A549 (cell line): ENCODE data around the gene KIRREL1. TPM values are rescaled to one million over a fixed set of nuclear protein-coding genes. Genes with fewer than 3 reads are reported as not detected.

ENCODE experiments used
- ATAC-seq, 2 experiments: fragments of 200-7000 bp in 1 of 2; fragments of >200 bp in 1 of 2; cut with Nextera tagmentation in 1 of 2; cut with Tn5 transposase in 1 of 2; 3 replicates each; pipeline versions ENCODE4 v1.8.0 to v1.9.1; 2018 to 2020; ENCODE audit warnings: mild to moderate bottlenecking in 1 of 2, moderate library complexity in 1 of 2
- CTCF ChIA-PET: fragments of 300-600 bp; sonication (Branson Sonifier 250); formaldehyde crosslinking; extraction: SDS; loops from one replicate; lab custom pipeline; 2021; ENCODE audit warnings: antibody characterized with exemption, inconsistent platforms; lab: Yijun Ruan, JAX
- POLR2A ChIA-PET: fragments of 350-600 bp; formaldehyde crosslinking; extraction: SDS; loops from one replicate; lab custom pipeline; 2021; ENCODE audit warnings: antibody characterized with exemption, inconsistent platforms; lab: Yijun Ruan, JAX
- DNase-seq, 2 experiments: peaks; one replicate each; pipeline versions ENCODE4 v3.0.0 to v3.0.0-alpha.2; 2011 to 2016; ENCODE audit warnings: low read depth in 1 of 2, low spot score in 1 of 2
- FAIRE-seq: peaks from 2 replicates; lab custom pipeline; 2011; peaks lifted over from hg19 to GRCh38; lab: Jason Lieb, UNC
- H3K27ac ChIP-seq, 2 experiments: fragments of >200 bp; sonication (Bioruptor Twin); formaldehyde crosslinking; 3 replicates each; pipeline ENCODE4 v1.5.1; 2016 to 2017
- H3K4me1 ChIP-seq: fragments of >200 bp; sonication (Bioruptor Twin); formaldehyde crosslinking; 3 replicates; pipeline ENCODE4 v1.6.1; 2016
- H3K4me2 ChIP-seq: fragments of >200 bp; sonication (Bioruptor Twin); formaldehyde crosslinking; 3 replicates; pipeline ENCODE4 v1.6.1; 2016
- H3K4me3 ChIP-seq: fragments of >200 bp; sonication (Bioruptor Twin); formaldehyde crosslinking; 3 replicates; pipeline ENCODE4 v1.5.1; 2016
- H3K9me3 ChIP-seq: fragments of >200 bp; sonication (Bioruptor Twin); formaldehyde crosslinking; 3 replicates; pipeline ENCODE4 v1.6.1; 2016
- CBX8 ChIP-seq: fragments of 200-600 bp; sonication (generic); IDR thresholded peaks from 2 replicates; pipeline ENCODE4 v1.6.1; 2016
- CHD2 ChIP-seq: fragments of 150-350 bp; IDR thresholded peaks from 2 replicates; pipeline ENCODE4 v1.6.1; 2014; ENCODE audit warnings: low read length; ENCODE audit not compliant: partially characterized antibody
- CHD4 ChIP-seq: fragments of 200-600 bp; sonication (generic); IDR thresholded peaks from 2 replicates; pipeline ENCODE4 v1.6.1; 2016; ENCODE audit warnings: antibody characterized with exemption, mild to moderate bottlenecking, borderline replicate concordance
- EHF ChIP-seq: fragments of 250-450 bp; sonication (Bioruptor Pico); IDR thresholded peaks from 2 replicates; pipeline ENCODE4 v1.5.0; 2020; ENCODE audit warnings: mild to moderate bottlenecking
- EHMT2 ChIP-seq: fragments of 200-600 bp; sonication (generic); IDR thresholded peaks from 2 replicates; pipeline ENCODE4 v1.6.1; 2016; ENCODE audit warnings: antibody characterized with exemption, low read depth, mild to moderate bottlenecking, moderate library complexity
- EP300 ChIP-seq, 2 experiments: fragments of >200 bp; sonication (Bioruptor Twin); formaldehyde crosslinking; IDR thresholded peaks; 2 replicates in 1 of 2; 3 replicates in 1 of 2; pipeline ENCODE4 v1.6.1; 2016 to 2017
- ESRRA ChIP-seq: fragments of 150-350 bp; IDR thresholded peaks from 2 replicates; pipeline ENCODE4 v1.6.1; 2014; ENCODE audit warnings: mild to moderate bottlenecking, low read length, borderline replicate concordance
- FOSB ChIP-seq: fragments of 250-450 bp; sonication (Bioruptor Pico); IDR thresholded peaks from 2 replicates; pipeline ENCODE4 v1.5.0; 2020; ENCODE audit warnings: mild to moderate bottlenecking, moderate library complexity
- GATA3 ChIP-seq: IDR thresholded peaks from 2 replicates; pipeline ENCODE4 v1.6.1; 2012; ENCODE audit warnings: borderline replicate concordance
- HEYL ChIP-seq: fragments of 250-450 bp; sonication (Bioruptor Pico); IDR thresholded peaks from 2 replicates; pipeline ENCODE4 v1.8.0; 2021; ENCODE audit warnings: mild to moderate bottlenecking, moderate library complexity
- HOXA7 ChIP-seq: fragments of 250-450 bp; sonication (Bioruptor Pico); IDR thresholded peaks from 2 replicates; pipeline ENCODE4 v1.5.0; 2020; ENCODE audit warnings: mild to moderate bottlenecking, moderate library complexity
- KDM1A ChIP-seq: fragments of 200-600 bp; sonication (generic); IDR thresholded peaks from 2 replicates; pipeline ENCODE4 v1.6.1; 2016; ENCODE audit warnings: low read depth, mild to moderate bottlenecking
- MAFK ChIP-seq: fragments of 450-650 bp; IDR thresholded peaks from 2 replicates; pipeline ENCODE4 v1.6.1; 2014; ENCODE audit not compliant: partially characterized antibody
- MYC ChIP-seq: IDR thresholded peaks from 2 replicates; pipeline ENCODE4 v1.6.1; 2012; ENCODE audit warnings: mild to moderate bottlenecking, inconsistent platforms, low read length, improper control_type of control experiment, borderline replicate concordance
- NFE2L2 ChIP-seq: fragments of 150-350 bp; conservative IDR thresholded peaks from 2 replicates; pipeline ENCODE4 v1.6.1; 2014; ENCODE audit warnings: low read length
- NPAS2 ChIP-seq: fragments of 250-450 bp; sonication (Bioruptor Pico); IDR thresholded peaks from 2 replicates; pipeline ENCODE4 v1.8.0; 2022; ENCODE audit warnings: mild to moderate bottlenecking, moderate library complexity, borderline replicate concordance
- POLR2A ChIP-seq: IDR thresholded peaks from 2 replicates; pipeline ENCODE4 v1.6.1; 2012; ENCODE audit warnings: mild to moderate bottlenecking, low read length
- SMC3 ChIP-seq: fragments of >200 bp; sonication (Bioruptor Twin); formaldehyde crosslinking; IDR thresholded peaks from 3 replicates; pipeline ENCODE4 v1.6.1; 2018; ENCODE audit warnings: inconsistent platforms
- ZNF302 ChIP-seq: fragments of 250-450 bp; sonication (Bioruptor Pico); IDR thresholded peaks from 2 replicates; pipeline ENCODE4 v1.9.0; 2021; ENCODE audit warnings: inconsistent platforms, mild to moderate bottlenecking, moderate library complexity
- WGBS: methylation state at CpG from one replicate; pipeline ENCODE4 v1.1.6; 2017; ENCODE audit errors: missing lambda C conversion rate; 5-methylcytosine and 5-hydroxymethylcytosine counted together
- polyA plus RNA-seq, 4 experiments: library from polyadenylated mRNA; depleted of rRNA in 3 of 4; stranded (reverse); fragments of >200 nt; fragmentation: RNase III in 1 of 4; extraction: RNeasy Plus Mini Kit Qiagen cat#74134 plus additional on column Dnase treatment in 1 of 4; gene quantifications; 2 replicates in 3 of 4; 3 replicates in 1 of 4; pipeline ENCODE4 v1.2.3, GENCODE V29; 2011 to 2017
- TF ChIP-seq, protein P1 (sequence below): fragments of 150-350 bp; IDR thresholded peaks from 2 replicates; pipeline ENCODE4 v1.6.1; 2014; ENCODE audit warnings: low read depth, mild to moderate bottlenecking, low read length
- TF ChIP-seq, protein P2 (sequence below): fragments of >200 bp; sonication (Bioruptor Twin); formaldehyde crosslinking; IDR thresholded peaks from 3 replicates; pipeline ENCODE4 v1.5.1; 2016
- TF ChIP-seq, protein P3 (sequence below): fragments of >200 bp; sonication (Bioruptor Twin); formaldehyde crosslinking; IDR thresholded peaks from 2 replicates; pipeline ENCODE4 v1.6.1; 2016
- TF ChIP-seq, protein P4 (sequence below): fragments of 200-600 bp; sonication (generic); IDR thresholded peaks from 2 replicates; pipeline ENCODE4 v1.6.1; 2016; ENCODE audit warnings: antibody characterized with exemption, mild to moderate bottlenecking, moderate library complexity
- TF ChIP-seq, protein P5 (sequence below): fragments of 250-450 bp; sonication (Bioruptor Pico); IDR thresholded peaks from 2 replicates; pipeline ENCODE4 v1.5.0; 2020; ENCODE audit warnings: low read depth, mild to moderate bottlenecking, moderate library complexity

Gene KIRREL1
- polyA plus RNA-seq, 2 of the 4 experiments (the other 2 are of a cell fraction), result 18.7 to 41.3 TPM

DNA sequence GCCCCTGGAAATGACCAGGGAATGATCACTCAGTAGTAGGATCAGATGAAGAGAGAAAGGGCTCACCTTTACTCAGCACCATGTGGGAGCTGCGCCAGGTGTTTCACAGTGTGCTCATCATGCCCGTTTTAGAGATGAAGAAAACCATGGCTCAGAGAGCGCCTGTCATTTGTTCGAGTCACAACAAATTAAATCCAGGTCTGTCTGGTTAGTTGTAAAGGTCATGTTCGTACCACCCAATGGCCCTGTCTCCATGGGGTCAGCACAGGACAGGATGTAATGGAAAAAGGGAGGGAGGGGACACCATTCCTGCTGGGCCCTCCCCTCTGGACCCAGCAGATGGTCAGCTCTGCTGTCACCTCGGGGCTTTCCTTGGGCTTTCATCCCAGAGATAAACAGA, 15.2 kb downstream of the KIRREL1 start:
- FAIRE-seq, result no peak
- POLR2A ChIA-PET, result no interaction called here

DNA sequence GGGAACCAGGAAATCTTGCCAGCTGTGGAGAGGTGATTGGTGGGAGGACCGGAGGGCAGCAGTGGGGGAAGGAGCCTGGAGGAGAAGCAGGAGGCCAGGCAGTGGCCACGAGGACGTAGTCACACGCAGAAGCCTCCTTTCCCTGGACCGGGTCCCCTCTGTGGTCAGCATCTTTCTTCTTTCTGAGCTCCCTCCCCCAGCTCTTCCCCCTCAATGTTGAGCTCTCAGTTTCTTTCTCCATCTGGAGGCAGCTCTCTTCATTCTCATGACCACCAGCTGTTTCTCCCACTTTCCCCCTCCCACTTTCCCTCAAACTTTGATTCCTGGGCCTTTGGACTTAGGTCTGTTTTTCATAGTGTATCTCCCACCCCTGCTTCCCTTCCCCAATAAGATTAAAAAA, 18.3 kb downstream of the KIRREL1 start:
- H3K4me3 ChIP-seq, result no peak overlapping the region
- no peaks in the 10 kb centered on the region for H3K9me3 ChIP-seq
- no peak for ATAC-seq
- peak overlapping the region; percentile 76 for H3K4me2 ChIP-seq
- no peak for FAIRE-seq
- ChIA-PET CTCF (interaction anchor here (1.7 to 49.7 kb wide), 5 partner anchors 14 to 110 kb away, joined by 5 to 1281 read pairs (median 9); partner anchors contain the start of gene KIRREL1), POLR2A (interaction anchor here (3.0 kb wide), 1 partner anchor 8 kb away, joined by 66 read pairs; no protein-coding TSS in a partner anchor)
- no peak for DNase-seq
- TF ChIP-seq MAFK (no peak), SMC3 (no peak), FOSB (CRISPR knock-in tag) (no peak), MYC (no peak), KDM1A (no peak), POLR2A (no peak), CHD2 (no peak), ZNF302 (no peak), NPAS2 (CRISPR knock-in tag) (no peak), CHD4 (no peak), HEYL (CRISPR knock-in tag) (no peak), EHMT2 (no peak), HOXA7 (CRISPR knock-in tag) (no peak), NFE2L2 (no peak)
- TF ChIP-seq, protein P1, sequence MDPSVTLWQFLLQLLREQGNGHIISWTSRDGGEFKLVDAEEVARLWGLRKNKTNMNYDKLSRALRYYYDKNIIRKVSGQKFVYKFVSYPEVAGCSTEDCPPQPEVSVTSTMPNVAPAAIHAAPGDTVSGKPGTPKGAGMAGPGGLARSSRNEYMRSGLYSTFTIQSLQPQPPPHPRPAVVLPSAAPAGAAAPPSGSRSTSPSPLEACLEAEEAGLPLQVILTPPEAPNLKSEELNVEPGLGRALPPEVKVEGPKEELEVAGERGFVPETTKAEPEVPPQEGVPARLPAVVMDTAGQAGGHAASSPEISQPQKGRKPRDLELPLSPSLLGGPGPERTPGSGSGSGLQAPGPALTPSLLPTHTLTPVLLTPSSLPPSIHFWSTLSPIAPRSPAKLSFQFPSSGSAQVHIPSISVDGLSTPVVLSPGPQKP, result no peak
- TF ChIP-seq, protein P2, sequence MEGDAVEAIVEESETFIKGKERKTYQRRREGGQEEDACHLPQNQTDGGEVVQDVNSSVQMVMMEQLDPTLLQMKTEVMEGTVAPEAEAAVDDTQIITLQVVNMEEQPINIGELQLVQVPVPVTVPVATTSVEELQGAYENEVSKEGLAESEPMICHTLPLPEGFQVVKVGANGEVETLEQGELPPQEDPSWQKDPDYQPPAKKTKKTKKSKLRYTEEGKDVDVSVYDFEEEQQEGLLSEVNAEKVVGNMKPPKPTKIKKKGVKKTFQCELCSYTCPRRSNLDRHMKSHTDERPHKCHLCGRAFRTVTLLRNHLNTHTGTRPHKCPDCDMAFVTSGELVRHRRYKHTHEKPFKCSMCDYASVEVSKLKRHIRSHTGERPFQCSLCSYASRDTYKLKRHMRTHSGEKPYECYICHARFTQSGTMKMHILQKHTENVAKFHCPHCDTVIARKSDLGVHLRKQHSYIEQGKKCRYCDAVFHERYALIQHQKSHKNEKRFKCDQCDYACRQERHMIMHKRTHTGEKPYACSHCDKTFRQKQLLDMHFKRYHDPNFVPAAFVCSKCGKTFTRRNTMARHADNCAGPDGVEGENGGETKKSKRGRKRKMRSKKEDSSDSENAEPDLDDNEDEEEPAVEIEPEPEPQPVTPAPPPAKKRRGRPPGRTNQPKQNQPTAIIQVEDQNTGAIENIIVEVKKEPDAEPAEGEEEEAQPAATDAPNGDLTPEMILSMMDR, result no peak
- TF ChIP-seq, protein P3, sequence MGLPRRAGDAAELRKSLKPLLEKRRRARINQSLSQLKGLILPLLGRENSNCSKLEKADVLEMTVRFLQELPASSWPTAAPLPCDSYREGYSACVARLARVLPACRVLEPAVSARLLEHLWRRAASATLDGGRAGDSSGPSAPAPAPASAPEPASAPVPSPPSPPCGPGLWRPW, result no peak
- TF ChIP-seq, protein P4, sequence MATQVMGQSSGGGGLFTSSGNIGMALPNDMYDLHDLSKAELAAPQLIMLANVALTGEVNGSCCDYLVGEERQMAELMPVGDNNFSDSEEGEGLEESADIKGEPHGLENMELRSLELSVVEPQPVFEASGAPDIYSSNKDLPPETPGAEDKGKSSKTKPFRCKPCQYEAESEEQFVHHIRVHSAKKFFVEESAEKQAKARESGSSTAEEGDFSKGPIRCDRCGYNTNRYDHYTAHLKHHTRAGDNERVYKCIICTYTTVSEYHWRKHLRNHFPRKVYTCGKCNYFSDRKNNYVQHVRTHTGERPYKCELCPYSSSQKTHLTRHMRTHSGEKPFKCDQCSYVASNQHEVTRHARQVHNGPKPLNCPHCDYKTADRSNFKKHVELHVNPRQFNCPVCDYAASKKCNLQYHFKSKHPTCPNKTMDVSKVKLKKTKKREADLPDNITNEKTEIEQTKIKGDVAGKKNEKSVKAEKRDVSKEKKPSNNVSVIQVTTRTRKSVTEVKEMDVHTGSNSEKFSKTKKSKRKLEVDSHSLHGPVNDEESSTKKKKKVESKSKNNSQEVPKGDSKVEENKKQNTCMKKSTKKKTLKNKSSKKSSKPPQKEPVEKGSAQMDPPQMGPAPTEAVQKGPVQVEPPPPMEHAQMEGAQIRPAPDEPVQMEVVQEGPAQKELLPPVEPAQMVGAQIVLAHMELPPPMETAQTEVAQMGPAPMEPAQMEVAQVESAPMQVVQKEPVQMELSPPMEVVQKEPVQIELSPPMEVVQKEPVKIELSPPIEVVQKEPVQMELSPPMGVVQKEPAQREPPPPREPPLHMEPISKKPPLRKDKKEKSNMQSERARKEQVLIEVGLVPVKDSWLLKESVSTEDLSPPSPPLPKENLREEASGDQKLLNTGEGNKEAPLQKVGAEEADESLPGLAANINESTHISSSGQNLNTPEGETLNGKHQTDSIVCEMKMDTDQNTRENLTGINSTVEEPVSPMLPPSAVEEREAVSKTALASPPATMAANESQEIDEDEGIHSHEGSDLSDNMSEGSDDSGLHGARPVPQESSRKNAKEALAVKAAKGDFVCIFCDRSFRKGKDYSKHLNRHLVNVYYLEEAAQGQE, result no peak
- TF ChIP-seq, protein P5, sequence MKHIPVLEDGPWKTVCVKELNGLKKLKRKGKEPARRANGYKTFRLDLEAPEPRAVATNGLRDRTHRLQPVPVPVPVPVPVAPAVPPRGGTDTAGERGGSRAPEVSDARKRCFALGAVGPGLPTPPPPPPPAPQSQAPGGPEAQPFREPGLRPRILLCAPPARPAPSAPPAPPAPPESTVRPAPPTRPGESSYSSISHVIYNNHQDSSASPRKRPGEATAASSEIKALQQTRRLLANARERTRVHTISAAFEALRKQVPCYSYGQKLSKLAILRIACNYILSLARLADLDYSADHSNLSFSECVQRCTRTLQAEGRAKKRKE (CRISPR knock-in tag), result no peak
- H3K4me1 ChIP-seq, result peaks cover 95% of the 10 kb centered on the region
- 89% methylated on average over 5 of the region's 5 CpGs for WGBS
- H3K27ac ChIP-seq, result peak overlapping the region; percentile 88 to 98

More for the DNA sequence above, 15.2 kb downstream of the KIRREL1 start:
- 61% methylated on average over 6 of the region's 6 CpGs for WGBS
- Histone ChIP-seq H3K4me1 (peaks cover 92% of the 10 kb centered on the region), H3K4me2 (peak overlapping the region; percentile 76), H3K4me3 (no peak overlapping the region), H3K27ac (peak overlapping the region; percentile 88 to 98), H3K9me3 (no peaks in the 10 kb centered on the region)
- TF ChIP-seq GATA3, result no peak
- TF ChIP-seq ESRRA, result no peak
- no peak for TF ChIP-seq SMC3
- TF ChIP-seq CBX8, result no peak
- no peak for TF ChIP-seq KDM1A
- no peak for TF ChIP-seq CHD2
- TF ChIP-seq, protein P2, result no peak
- no peak for TF ChIP-seq EHF
- no peak for TF ChIP-seq EP300 (IDR thresholded peaks at IDR 0.05)
- DNase-seq (no peak), ATAC-seq (no peak)
- CTCF ChIA-PET, result interaction anchor here (1.1 to 49.7 kb wide), 5 partner anchors 14 to 116 kb away, joined by 3 to 1281 read pairs (median 5); partner anchors contain the start of gene KIRREL1
